ENCODE measurements around the gene CTXN1. TPM values are rescaled to one million over a fixed set of nuclear protein-coding genes. Genes with fewer than 3 reads are reported as not detected.

Gene CTXN1
- total and polyA plus RNA-seq, 2 of the 4 experiments (the other 2 are of a cell fraction) = 0.36 to 7.4 TPM

- intact Hi-C loops (cut with micrococcal nuclease) = no loop called here
- H3K79me1 ChIP-seq (ENCODE audit: low read depth in 1 of 2, low read length in 2 of 2) = peaks cover 7 to 17% of the 10 kb centered on the region in 2 experiments; a peak in 2 of 4 replicates
- H2BK5ac ChIP-seq (ENCODE audit: low read depth, low read length, poor library complexity, severe bottlenecking) = peak overlapping the region; percentile 80
- peak overlapping the region; percentile 29 for H4K91ac ChIP-seq (ENCODE audit: insufficient read depth, low read depth, low read length)
- H3K4me3 ChIP-seq (ENCODE audit: insufficient read depth, low read depth, low read length) = no peak overlapping the region
- BruUV-seq (replicated peaks) = no TSS peak
- H3K9me3 ChIP-seq (ENCODE audit: control insufficient read depth, insufficient read depth, low read length) = no peaks in the 10 kb centered on the region
- no peak overlapping the region for H2AFZ ChIP-seq (replicated peaks; ENCODE audit: low read length, poor library complexity)
- H3K4ac ChIP-seq (ENCODE audit: low read depth, low read length) = peak overlapping the region; percentile 80
- H3K36me3 ChIP-seq (ENCODE audit: control insufficient read depth, insufficient read depth, low read length) = peaks cover 29% of the 10 kb centered on the region
- H2AK9ac ChIP-seq (replicated peaks; ENCODE audit: low read depth, low read length, poor library complexity) = peak overlapping the region; percentile 86
- H3K4me2 ChIP-seq (ENCODE audit: low read depth, low read length) = peak overlapping the region; percentile 6
- peak overlapping the region; percentile 3 to 72; a peak in 2 of 4 replicates for H4K8ac ChIP-seq (ENCODE audit: low read depth in 2 of 2, low read length in 2 of 2)
- peak overlapping the region; percentile 40 for H3K9ac ChIP-seq (ENCODE audit: low read depth, low read length)
- peak overlapping the region; percentile 64; the same call in 1 of the 2 replicates for H3K56ac ChIP-seq (ENCODE audit: extremely low read depth, insufficient read depth, low read length)
- DNase-seq = no peak
- H3K27me3 ChIP-seq (ENCODE audit: control insufficient read depth, insufficient read depth, low read length) = no peaks in the 10 kb centered on the region
- peak overlapping the region; percentile 13; the same call in 1 of the 3 replicates for H2BK15ac ChIP-seq (ENCODE audit: low read depth, low read length)
- whole genome bisulfite sequencing, 2 experiments (ENCODE audit: extremely low coverage in 2 of 2, insufficient read length in 1 of 2) = no CpG with 5 or more reads among the region's 9 CpGs
- H3K14ac ChIP-seq (replicated peaks; ENCODE audit: low read depth, low read length) = no peak overlapping the region; the same call in 1 of the 2 replicates
- peak overlapping the region; percentile 23 for H2BK120ac ChIP-seq (ENCODE audit: low read depth, low read length)
- ChIA-PET POLR2A (ENCODE audit: unreplicated experiment) (interaction anchor here (0.6 to 1.0 kb wide), 3 partner anchors 9 to 462 kb away, joined by 3 to 5 read pairs (median 4); partner anchors contain the start of gene RAB11B), CTCF (interaction anchor here (0.9 to 1.9 kb wide), 4 partner anchors 11 to 60 kb away, joined by 3 to 10 read pairs (median 4); no protein-coding TSS in a partner anchor)
- H4K5ac ChIP-seq (ENCODE audit: low read depth, low read length) = peak overlapping the region; percentile 38
- 0 out of 2 replicates have a peak overlapping the region, but pooled peaks have one; percentile 27 for H2BK20ac ChIP-seq (ENCODE audit: low read depth, low read length)
- peaks cover 9% of the 10 kb centered on the region; the same call in 1 of the 2 replicates for H3K9me1 ChIP-seq (ENCODE audit: insufficient read depth, low read length)
- dilution Hi-C loops (cut with HindIII; ENCODE audit: low sequenced_read_pairs, unreplicated experiment) = no loop called here
- peak overlapping the region; percentile 13; the same call in 1 of the 2 replicates for H3K23ac ChIP-seq (ENCODE audit: low read depth, low read length)
- H2AK5ac ChIP-seq (ENCODE audit: low read depth, low read length) = peak overlapping the region; percentile 90; the same call in 1 of the 2 replicates
- in situ Hi-C loops (cut with MboI; ENCODE audit: low sequenced_read_pairs) = no loop called here
- H3K18ac ChIP-seq (ENCODE audit: low read depth, low read length) = peak overlapping the region; percentile 54
- H3K4me1 ChIP-seq (ENCODE audit: control insufficient read depth, insufficient read depth, low read length) = peaks cover 21% of the 10 kb centered on the region
- no peak for ATAC-seq (ENCODE audit: low read depth)
- peaks cover 15% of the 10 kb centered on the region for H4K20me1 ChIP-seq (ENCODE audit: insufficient read depth, low read length)
- TF ChIP-seq MAFK (IDR thresholded peaks at IDR 0.05; ENCODE audit: low read depth, low read length) = no peak
- TF ChIP-seq CEBPB (IDR thresholded peaks at IDR 0.05; ENCODE audit: low read depth, low read length) = no peak
- peak overlapping the region; percentile 95 for H3K27ac ChIP-seq (ENCODE audit: insufficient read depth, low read length)
Measured at GRCh38 chr19:7928334-7928706, 2.4 kb upstream of the CTXN1 start.

Measured in IMR-90 (cell line).